CD4-positive, alpha-beta T cell treated with Interferon alpha-2 for 1 hour (primary cell): ENCODE measurements around the gene BCR.
A peak's percentile ranks its signal among the peaks of the same experiment; 100 is the strongest.

Source experiments
- DNase-seq, 2 donors: peaks; one replicate each; pipeline ENCODE4 v3.0.0-alpha.2; 2020 to 2022

BCR gene

GRCh38 chr22:23250056-23250784, 69.9 kb downstream of the BCR start:
- DNase-seq, result no peak

DNA sequence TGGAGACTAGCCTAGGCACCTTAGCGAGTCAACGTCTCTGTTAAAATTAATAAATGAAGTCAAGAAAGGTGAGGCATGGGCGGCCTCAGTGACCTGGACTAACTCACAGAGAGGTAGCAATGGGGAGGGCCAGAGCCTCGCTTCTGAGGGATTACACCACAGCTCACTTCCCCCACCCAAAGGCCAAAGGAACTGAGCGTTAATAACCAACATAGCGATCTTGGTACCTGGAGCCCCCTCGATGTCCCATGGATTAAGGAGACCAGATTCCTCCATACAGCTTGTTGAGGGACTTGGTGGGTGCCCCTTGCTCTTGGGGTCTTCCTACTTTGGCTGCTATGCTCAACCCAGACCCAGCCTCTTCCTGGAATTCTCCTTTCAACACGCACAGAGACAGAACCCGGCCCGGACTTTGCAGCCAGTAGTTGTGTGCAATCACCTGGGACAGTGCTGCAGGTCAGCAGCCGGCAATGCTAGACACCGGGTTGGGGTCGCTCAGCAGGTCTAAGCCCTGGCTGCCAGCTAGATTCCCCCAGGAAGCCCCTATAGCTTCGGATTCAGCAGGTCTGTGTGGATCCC, 70.6 kb downstream of the BCR start:
- DNase-seq, result no peak

DNA sequence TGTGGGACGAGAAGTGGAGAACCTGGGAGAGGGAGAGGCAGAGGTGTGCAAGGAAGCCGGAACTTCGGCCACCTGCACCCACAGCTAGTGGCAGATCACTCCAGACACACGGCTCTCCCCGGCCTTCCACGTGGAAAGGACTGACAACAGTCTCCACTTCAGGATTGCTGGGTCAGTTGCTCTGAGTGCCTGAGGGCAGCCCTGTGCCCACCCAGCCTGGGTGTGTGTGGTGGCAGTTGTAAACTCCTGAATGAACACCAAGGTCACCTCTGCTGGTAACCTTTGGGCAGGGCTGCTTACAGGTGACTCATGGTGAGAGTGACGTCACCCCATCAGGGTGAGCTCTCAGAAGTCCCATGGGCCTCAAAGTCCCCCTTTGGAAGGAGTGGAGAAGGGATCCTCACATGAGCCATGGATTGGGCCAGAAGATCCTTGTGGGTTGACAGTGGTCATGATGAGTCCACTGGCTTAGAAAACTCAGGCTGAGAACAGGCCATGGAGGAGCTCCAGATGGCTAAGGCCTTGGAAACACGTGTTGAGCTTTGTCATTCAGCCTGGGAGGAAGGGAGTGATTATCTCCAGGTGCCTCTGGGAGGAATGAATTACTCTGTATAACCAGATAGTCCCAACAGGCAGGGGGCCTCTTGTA, 71.3 kb downstream of the BCR start:
- DNase-seq, result no peak

- no peak for DNase-seq
These were observed 73.3 kb downstream of the BCR start for GRCh38 chr22:23253475-23254055.

- no peak for DNase-seq
These were observed 75.3 kb downstream of the BCR start for GRCh38 chr22:23255506-23256170.

DNA sequence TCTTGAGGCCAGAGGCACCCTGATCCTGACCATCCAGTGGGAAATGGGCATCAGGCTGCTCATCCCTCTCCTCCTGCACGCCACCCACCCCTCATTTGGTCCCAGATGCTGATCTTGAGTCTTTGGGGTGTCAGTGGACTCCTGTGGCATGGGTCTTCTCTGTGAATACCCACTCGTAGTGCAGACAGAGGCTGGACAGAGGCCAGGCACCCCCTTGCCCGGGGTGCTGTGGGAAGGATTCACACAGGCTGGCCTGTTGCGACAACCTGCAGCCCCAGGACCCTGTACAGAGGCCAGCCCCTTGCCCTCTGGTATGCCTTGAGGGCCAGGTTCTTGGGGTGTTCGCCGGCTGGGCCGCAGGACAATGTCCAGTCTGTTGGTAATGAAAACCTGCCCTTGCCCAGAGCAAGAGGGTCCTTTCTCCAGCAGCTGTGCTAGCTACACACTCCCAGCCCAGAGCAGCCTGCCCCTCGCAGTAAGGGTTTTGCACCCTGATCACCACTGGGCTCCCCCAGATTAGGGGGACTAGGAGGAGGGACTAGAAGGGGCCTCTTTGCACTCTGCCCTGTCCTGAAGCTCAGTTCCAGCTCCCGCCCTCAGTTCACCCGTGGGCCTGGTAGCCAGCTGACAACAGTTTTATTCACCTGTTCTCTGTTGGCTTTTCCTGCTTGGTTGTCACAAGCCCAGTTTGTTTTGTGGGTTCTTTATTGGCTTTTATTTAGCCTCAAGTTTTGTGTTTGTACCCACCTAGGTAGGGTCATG, 76.0 kb downstream of the BCR start:
- no peak for DNase-seq

GRCh38 chr22:23256986-23257888, 76.9 kb downstream of the BCR start:
- DNase-seq, result no peak

GRCh38 chr22:23257889-23258825, 77.8 kb downstream of the BCR start:
- DNase-seq, result no peak

DNA sequence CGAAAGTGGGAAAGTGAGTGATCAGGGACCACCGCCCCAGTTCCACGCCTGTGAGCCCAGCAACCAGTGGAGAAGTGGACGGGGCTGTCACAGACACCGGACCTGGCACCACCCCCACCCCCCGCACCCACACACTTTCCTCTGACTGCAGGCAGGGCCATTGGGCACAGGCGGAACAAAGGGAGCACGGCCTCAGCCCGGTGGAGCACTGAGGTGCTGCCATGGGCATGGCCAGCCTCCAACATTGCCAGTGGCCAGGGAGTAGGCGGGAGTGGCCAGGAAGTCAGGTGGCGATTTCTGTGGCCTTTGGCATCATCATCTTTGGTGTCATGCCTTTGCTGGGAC, 78.5 kb downstream of the BCR start:
- no peak for DNase-seq

DNA sequence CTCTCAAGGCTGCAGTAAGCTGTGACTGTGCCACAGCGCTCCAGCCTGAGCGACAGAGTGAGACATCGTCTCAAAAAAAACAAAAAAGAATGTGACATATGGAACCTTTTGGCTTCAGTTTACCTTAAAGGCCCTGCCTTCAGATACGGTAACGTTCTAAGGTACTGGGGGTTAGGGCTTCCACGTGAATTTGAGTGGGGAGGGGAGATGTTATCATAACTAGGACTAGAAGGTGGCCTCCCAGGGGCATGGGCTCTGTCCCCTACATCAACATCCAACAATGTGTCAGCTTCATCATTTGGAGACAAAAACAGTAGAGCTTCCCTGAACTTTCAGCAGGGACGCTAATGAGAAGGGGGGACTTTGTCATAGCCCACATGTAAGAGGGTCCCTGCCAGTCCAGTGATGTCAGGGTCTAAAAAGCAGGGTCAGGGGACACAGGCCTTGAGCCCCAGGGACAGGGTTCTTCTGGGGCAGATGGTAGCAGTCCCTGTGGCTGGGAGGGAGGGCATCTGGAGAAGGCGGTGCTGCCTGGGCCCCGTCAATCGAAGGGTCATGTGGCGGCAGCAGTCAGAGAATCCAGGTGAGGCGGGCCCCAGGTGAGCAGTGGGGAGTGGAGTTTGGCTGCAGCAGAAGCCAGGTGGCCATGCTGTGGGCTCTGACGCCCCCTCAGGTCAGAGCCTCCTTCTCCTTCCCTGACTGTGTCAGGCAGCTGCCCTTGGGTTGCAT, 79.8 kb downstream of the BCR start:
- no peak for DNase-seq

- DNase-seq, result no peak
These were observed 80.6 kb downstream of the BCR start for GRCh38 chr22:23260645-23261581.

- no peak for DNase-seq
These were observed 81.7 kb downstream of the BCR start for GRCh38 chr22:23261900-23262450.

DNA sequence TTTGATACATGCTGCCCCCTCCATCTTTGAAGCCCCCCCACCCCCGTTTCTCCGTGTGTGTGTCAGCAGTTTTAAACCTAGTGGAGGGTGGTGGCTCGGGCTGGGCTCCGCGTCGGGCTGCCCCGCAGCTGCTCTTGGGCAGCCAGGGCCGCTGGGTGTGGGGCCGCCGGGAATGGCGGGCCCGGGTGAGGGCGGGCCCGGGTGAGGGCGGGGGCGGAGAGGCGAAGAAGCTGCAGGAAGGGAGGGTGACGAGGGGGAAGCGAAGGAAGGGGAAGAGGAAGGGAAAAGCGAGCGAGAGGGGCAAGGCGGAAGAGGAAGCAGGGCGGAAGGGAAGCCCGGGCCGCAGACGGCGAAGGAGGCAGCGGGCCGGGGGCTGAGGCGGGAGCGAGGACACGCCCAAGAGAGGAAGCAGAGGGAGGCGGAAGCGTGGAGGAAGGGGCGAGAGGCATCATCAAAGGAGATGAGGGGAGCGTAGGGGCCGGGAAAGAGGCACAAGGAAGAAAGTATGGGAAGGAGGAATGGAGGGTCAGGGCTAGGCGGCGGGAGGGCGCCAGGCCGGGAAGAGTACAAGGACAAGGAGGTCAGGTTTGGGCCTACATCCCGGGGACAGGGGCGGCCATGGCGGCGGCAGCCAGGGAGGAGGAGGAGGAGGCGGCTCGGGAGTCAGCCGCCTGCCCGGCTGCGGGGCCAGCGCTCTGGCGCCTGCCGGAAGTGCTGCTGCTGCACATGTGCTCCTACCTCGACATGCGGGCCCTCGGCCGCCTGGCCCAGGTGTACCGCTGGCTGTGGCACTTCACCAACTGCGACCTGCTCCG, 82.4 kb downstream of the BCR start:
- no peak for DNase-seq

- peak; percentile 80 for DNase-seq
These were observed 83.6 kb downstream of the BCR start for GRCh38 chr22:23263651-23264555.

DNA sequence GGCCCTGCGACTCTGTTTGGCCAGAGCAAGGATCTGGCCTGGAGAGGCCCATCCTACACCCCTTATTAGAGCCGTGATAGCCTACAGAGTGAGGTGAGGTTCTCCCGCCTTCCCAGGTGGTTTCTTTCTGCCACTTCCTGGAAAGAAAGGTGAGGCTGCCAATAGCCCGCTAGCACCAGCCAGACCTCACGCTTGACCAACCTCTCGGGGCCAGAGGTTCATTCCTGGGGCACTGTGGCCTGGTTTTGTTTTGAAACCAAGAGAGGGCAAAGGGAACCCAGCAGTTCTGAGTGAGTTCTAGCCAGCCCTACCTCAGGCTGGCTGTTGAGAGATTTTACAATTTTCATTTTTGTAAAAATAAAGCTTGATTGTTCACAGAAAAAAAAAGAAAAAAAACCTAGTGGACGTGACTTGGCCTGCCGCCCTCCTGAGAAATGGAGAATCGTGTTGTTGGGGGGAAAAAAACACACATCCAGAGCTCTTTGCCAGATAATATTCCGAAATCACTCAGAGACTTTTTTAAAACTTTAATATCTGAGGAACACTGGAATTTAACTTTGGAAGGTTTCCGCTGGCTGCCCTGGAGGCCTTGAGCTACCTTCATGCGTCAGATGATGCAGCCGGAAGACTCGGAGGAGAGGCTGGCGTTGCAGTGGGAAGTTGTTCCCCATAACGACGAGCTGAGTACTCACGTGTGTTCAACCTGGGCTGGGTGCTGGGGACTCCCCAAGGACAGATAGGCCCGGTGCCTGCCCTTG, 84.5 kb downstream of the BCR start:
- DNase-seq, result no peak

- DNase-seq, result no peak
These were observed 85.0 kb downstream of the BCR start for GRCh38 chr22:23265368-23265700.
